ENCODE data around the gene NFE2L3.
A peak's percentile ranks its signal among the peaks of the same experiment; 100 is the strongest.

NFE2L3 gene

GRCh38 chr7:26203016-26203415 lies 51.0 kb downstream of the NFE2L3 start:
- no peak for TF ChIP-seq CTCF (IDR thresholded peaks at IDR 0.05; ENCODE audit: unreplicated experiment in 3 of 3)
- peak overlapping the region; percentile 91 to 97 (median 92) for H3K4me3 Mint-ChIP-seq
- H3K27ac Mint-ChIP-seq, result peak overlapping the region; percentile 92 to 97 (median 96)
- peaks cover 57% of the 10 kb centered on the region for H3K36me3 Mint-ChIP-seq (ENCODE audit: low read depth)
- no peaks in the 10 kb centered on the region for H3K9me3 Mint-ChIP-seq
- H3K4me1 Mint-ChIP-seq, result peaks cover 44% of the 10 kb centered on the region
- H3K27me3 Mint-ChIP-seq (ENCODE audit: low read depth), result no peaks in the 10 kb centered on the region

- Mint-ChIP-seq H3K4me1 (peaks cover 37% of the 10 kb centered on the region), H3K27me3 (ENCODE audit: low read depth) (no peaks in the 10 kb centered on the region), H3K36me3 (ENCODE audit: low read depth) (peaks cover 76% of the 10 kb centered on the region), H3K9me3 (no peaks in the 10 kb centered on the region), H3K27ac (no peak overlapping the region), H3K4me3 (no peak overlapping the region)
- TF ChIP-seq CTCF (IDR thresholded peaks at IDR 0.05; ENCODE audit: unreplicated experiment in 3 of 3), result no peak
Observed at GRCh38 chr7:26208040-26208439, 56.0 kb downstream of the NFE2L3 start.

GRCh38 chr7:26212921-26213718 lies 61.1 kb downstream of the NFE2L3 start:
- no peak overlapping the region for H3K27ac Mint-ChIP-seq
- H3K4me3 Mint-ChIP-seq, result no peak overlapping the region
- no peaks in the 10 kb centered on the region for H3K9me3 Mint-ChIP-seq
- H3K4me1 Mint-ChIP-seq, result no peaks in the 10 kb centered on the region
- no peak for TF ChIP-seq CTCF (IDR thresholded peaks at IDR 0.05; ENCODE audit: unreplicated experiment in 3 of 3)
- H3K27me3 Mint-ChIP-seq (ENCODE audit: low read depth), result no peaks in the 10 kb centered on the region
- H3K36me3 Mint-ChIP-seq (ENCODE audit: low read depth), result peaks cover 54% of the 10 kb centered on the region

- TF ChIP-seq CTCF (IDR thresholded peaks at IDR 0.05; ENCODE audit: unreplicated experiment in 3 of 3), result no peak
- Mint-ChIP-seq H3K4me3 (no peak overlapping the region), H3K36me3 (ENCODE audit: low read depth) (peaks cover 50% of the 10 kb centered on the region), H3K4me1 (no peaks in the 10 kb centered on the region), H3K27me3 (ENCODE audit: low read depth) (no peaks in the 10 kb centered on the region), H3K9me3 (no peaks in the 10 kb centered on the region), H3K27ac (no peak overlapping the region)
Observed at GRCh38 chr7:26213807-26214515, 62.0 kb downstream of the NFE2L3 start.

- Mint-ChIP-seq H3K27me3 (ENCODE audit: low read depth) (no peaks in the 10 kb centered on the region), H3K27ac (no peak overlapping the region), H3K4me3 (no peak overlapping the region), H3K36me3 (ENCODE audit: low read depth) (peaks cover 30% of the 10 kb centered on the region), H3K4me1 (no peaks in the 10 kb centered on the region), H3K9me3 (no peaks in the 10 kb centered on the region)
- TF ChIP-seq CTCF (IDR thresholded peaks at IDR 0.05; ENCODE audit: unreplicated experiment in 3 of 3), result no peak
Observed at GRCh38 chr7:26216049-26216448, 64.1 kb downstream of the NFE2L3 start.
